ENCODE data around the gene CLRN1. TPM values are rescaled to one million over a fixed set of nuclear protein-coding genes. Genes with fewer than 3 reads are reported as not detected.
A peak's percentile ranks its signal among the peaks of the same experiment; 100 is the strongest.
"Not testable (repeated sequence)": the region's sequence is repeated elsewhere in the genome, so short reads cannot be mapped to it uniquely, and the experiment has no call there.

The CLRN1 gene
- not detected in 2 replicates for total RNA-seq (2014; rRNA removed; shearing (Covaris generic))

DNA sequence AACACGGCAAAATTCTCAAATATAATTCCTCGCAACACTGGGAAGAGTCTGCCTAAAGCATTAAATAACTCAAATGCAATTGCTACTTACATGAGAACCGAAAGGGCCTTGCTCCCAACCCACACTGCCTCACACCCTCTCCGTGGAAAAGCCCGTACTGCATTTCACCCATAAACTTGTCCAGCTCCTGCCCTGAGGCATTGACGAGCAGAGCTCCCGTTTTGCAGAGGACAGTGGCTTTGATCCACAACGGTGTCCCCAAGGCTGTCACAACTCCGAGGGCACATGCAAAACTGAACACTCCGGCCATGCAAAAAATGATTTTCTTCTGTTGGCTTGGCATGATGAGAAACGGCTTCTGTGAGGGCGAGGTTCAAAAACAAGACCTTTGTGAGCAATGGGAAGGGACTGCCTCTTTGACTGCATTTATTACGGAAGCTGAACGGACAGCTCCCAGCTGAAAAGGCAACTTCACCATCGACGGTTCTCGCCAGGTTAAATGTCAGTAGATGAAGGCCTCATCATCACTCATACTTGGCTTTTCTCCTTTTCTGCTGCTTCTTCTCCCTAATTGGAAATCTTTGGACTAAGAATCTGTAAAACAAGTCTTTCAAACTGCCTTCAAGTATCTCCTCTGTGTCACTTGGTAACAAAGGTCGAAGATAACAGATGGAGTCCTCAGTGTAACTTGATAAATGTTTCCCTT, at the start of gene CLRN1:
Gene CLRN1, minus strand, starts transcription at position 362 of the 706 bp plus-strand sequence. Its CDS starts 19 bp downstream, at position 343.
- no peak for DNase-seq (ENCODE audit: low spot score)

- DNase-seq (ENCODE audit: low spot score) = no peak
Measured at GRCh38 chr3:151016478-151016795, 43.9 kb upstream of the CLRN1 start.

- DNase-seq (ENCODE audit: low spot score) = no peak
Measured at GRCh38 chr3:151015767-151016477, 43.4 kb upstream of the CLRN1 start.

DNA sequence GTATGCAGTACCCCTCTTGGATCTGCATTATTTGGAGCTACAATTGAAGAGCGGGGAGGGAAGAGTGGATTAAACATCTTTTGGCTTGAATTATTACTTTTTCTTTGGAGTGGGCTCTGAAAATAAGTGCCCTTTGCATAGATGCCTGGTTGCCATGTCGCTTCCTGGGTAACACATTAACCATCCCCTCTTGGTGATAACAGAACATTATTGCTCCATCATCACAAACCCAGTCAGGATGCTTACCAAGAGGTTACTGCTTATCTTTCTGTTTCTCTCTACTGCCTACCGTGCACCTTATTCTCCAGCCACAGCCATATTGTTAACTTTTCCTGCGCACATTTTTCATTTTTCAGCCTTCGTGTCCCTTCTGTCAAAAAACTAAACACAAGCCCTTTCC, 42.7 kb upstream of the CLRN1 start:
- DNase-seq (ENCODE audit: low spot score) = no peak

GRCh38 chr3:151014501-151015018, 42.0 kb upstream of the CLRN1 start:
- DNase-seq (ENCODE audit: low spot score) = no peak

- DNase-seq (ENCODE audit: low spot score) = no peak
Measured at GRCh38 chr3:151012753-151013152, 40.2 kb upstream of the CLRN1 start.

GRCh38 chr3:151011427-151011826, 38.9 kb upstream of the CLRN1 start:
- peak; percentile 23 for DNase-seq (ENCODE audit: low spot score)

DNA sequence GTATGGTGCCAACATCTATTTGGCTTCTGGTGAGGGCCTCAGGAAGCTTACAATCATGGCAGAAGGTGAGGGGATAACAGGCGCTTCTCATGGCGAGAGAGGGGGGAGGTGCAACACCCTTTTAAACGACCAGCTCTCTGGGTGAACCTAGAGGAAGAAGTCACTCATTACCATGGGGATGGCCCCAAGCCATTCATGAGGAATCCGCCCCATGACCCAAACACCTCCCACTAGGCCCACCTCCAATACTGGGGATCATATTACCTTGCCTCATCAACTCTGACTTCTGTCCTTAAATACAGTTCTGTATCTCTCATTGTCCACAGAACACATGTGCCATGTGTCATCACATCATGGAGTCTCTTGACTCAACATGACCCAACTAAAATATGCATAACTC, 37.5 kb upstream of the CLRN1 start:
- DNase-seq (ENCODE audit: low spot score) = no peak

DNA sequence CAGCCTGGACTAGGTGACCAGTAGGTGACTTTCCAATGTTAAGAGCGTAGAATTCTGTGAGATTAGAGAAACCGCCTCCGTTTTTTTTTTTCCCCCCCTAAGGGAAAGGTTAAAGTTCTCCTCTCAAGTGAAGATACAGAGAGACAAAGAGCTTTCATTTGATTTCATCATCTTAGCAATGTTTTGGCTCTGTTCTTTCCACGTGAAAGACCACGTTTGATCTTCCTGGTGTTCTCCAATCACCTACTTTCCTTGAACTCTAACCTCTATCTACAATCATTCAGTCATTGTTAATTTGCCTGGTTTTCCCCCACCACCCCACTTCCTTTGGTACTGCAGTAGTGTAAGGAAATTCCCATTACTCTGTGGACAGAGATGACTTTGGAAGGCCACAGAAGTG, 36.9 kb upstream of the CLRN1 start:
- no peak for DNase-seq (ENCODE audit: low spot score)

DNA sequence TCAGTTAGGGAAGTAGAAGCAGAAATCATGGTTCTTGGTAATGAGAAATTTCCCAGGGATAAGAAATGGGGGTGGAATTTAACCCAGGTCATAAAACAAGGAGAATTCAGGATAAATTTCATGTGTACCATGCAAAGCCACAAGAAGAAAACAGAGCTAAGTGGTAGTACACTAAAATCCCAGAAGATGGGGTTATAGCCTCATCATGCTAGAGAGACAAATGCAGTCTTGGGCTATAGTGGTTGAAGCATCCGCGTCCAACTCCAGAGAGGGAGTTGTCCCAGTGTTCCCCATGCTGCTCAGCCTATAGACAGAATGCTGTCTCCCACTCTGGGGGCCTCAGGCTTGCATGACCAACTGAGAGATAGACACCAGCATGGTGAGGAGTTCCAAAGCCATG, 36.2 kb upstream of the CLRN1 start:
- no peak for DNase-seq (ENCODE audit: low spot score)

DNA sequence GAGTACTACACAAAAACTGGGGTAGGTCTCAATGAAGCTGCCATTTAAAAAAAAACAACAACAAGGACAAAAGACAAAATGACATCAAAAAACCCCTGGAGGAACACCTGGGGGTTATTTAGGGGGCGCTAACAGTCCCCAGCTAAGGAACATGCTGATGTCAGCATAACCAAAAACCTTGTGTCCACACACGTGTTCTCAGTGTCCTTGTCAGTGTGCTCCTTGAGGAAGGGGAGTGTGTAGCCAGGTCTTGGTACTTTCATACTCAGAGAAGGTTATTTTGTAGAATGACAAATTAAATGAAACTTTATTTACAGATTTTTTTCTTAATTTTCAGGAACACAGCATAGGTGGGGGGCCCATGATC, 31.2 kb upstream of the CLRN1 start:
- no peak for DNase-seq (ENCODE audit: low spot score)

- peak; percentile 18 for DNase-seq (ENCODE audit: low spot score)
Measured at GRCh38 chr3:151003029-151003767, 30.7 kb upstream of the CLRN1 start.

- DNase-seq (ENCODE audit: low spot score) = no peak
Measured at GRCh38 chr3:151002003-151002981, 29.8 kb upstream of the CLRN1 start.

- no peak for DNase-seq (ENCODE audit: low spot score)
Measured at GRCh38 chr3:150998996-150999395, 26.5 kb upstream of the CLRN1 start.

DNA sequence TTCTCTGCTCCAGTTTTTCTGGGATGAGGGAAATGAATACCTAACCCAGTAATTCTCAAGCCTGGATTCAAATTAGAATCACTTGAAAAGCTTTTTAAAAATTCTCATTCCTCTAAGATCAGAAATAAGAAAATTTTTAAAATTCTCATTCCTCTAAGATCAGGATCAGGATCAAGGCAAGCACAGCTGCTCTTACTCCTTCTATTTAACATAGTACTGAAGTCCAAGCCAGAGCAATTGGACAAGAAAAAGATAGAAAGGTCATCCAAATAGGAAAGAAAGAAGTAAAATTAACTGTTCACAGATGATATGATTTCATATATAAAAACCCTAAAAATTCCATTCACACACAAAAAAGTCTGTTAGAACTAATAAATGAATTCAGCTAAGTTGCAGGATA, 24.2 kb upstream of the CLRN1 start:
- no peak for DNase-seq (ENCODE audit: low spot score)

GRCh38 chr3:150995510-150995909, 23.0 kb upstream of the CLRN1 start:
- no peak for DNase-seq (ENCODE audit: low spot score)

GRCh38 chr3:150989208-150989607, 16.7 kb upstream of the CLRN1 start:
- no peak for DNase-seq (ENCODE audit: low spot score)

DNA sequence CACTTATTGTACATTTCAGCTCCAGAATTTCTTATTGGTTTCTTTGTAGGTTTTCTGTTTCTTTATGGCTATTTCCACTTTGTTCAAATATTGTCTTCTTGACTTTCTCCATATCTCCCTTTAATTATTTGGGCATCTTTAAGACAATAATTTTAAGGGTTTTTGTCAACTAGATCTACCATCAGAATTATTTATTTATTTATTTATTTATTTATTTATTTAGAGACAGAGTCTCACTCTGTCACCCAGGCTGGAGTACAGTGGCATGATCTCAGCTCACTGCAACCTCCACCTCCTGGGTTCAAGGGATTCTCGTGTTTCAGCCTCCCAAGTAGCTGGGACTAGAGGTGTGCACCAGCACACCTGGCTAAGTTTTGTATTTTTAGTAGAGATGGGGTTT, 15.9 kb upstream of the CLRN1 start:
- not testable (repeated sequence) for DNase-seq (ENCODE audit: low spot score)

DNA sequence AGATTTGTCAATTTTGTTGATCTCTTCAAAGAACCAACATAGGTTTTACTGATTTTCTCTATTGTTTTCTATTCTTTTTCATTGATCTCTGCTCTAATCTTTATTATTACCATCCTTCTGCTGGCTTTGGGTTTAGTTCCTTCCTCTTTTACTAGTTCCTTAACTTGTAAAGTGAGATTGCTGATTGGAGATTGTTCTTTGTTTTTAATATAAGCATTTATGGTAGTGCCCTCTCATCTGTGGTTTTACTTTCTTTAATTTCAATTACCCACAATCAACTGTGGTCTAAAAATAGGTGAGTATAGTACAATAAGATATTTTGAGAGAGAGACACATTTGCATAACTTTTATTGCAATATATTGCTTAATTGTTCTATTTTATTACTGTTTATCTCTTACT, 13.2 kb upstream of the CLRN1 start:
- no peak for DNase-seq (ENCODE audit: low spot score)

- DNase-seq (ENCODE audit: low spot score) = no peak
Measured at GRCh38 chr3:150984066-150984465, 11.5 kb upstream of the CLRN1 start.

DNA sequence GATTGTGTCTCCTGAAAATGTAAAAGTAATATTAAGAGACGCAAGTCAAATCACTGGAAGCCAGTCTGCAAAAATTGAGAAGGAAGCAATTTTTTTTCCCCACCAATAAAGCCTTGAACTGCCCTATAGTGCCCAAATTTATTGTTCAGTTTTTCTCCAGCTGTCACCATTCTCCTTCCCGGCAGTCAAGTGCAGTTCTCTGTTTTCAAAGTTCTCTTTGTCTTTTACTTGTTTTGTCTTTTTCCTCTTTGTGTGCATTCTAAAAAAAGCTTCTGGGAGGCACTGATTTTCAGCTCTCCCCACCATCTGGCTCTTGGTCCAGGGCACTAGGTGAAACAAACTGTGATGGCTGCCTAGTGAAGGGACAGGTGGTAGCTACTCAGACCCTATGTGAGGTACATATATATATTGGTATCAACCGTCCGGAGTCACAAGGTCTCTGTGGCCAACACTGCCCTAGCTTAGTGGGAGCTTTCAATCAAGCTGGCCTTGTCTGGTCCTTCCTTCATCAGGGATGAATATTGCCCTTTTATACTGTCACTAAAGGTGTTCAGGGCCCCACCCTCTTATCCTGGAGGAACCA, 6.1 kb upstream of the CLRN1 start:
- DNase-seq (ENCODE audit: low spot score) = no peak

Measured in H4 (cell line).